Activated CD4-positive, alpha-beta T cell treated with anti-CD3 and anti-CD28 coated beads, Interleukin-2, amount 50 U/mL, for 48 hours (primary cell): ENCODE measurements around the gene IMMP2L.
"Not testable (repeated sequence)": the region's sequence is repeated elsewhere in the genome, so short reads cannot be mapped to it uniquely, and the experiment has no call there.

Experiments used
- DNase-seq, 2 experiments: peaks; one replicate each; pipeline ENCODE4 v3.0.0-alpha.2; 2020

Gene IMMP2L

GRCh38 chr7:111092406-111093236, 469.7 kb downstream of the IMMP2L start:
- DNase-seq, result no peak

GRCh38 chr7:111091593-111092358, 470.5 kb downstream of the IMMP2L start:
- no peak for DNase-seq

DNA sequence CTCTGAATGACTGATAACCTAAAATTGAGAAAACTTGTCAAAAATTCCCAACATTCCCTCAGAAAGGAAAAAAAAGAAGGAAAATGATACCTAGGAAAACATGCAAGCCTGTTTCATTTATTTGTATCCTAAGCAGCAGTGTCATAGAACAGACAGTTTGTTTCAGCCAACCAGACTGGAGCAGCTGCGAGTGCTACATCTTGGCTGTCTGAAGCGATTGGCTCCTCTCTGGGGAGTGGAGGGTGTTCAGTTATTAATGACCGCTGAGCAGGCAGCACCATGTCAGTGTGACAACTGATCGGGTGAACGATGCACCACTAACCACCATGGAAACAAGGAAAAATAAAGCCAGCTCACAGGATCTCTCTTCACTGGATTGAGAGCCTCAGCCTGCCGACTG, 471.4 kb downstream of the IMMP2L start, which contains the start of gene LRRN3:
Gene LRRN3 (plus strand): TSS at position 282 of the 400 bp plus-strand sequence. CDS start 31,646 bp downstream, outside the sequence.
- peak; percentile 33 to 46 for DNase-seq

DNA sequence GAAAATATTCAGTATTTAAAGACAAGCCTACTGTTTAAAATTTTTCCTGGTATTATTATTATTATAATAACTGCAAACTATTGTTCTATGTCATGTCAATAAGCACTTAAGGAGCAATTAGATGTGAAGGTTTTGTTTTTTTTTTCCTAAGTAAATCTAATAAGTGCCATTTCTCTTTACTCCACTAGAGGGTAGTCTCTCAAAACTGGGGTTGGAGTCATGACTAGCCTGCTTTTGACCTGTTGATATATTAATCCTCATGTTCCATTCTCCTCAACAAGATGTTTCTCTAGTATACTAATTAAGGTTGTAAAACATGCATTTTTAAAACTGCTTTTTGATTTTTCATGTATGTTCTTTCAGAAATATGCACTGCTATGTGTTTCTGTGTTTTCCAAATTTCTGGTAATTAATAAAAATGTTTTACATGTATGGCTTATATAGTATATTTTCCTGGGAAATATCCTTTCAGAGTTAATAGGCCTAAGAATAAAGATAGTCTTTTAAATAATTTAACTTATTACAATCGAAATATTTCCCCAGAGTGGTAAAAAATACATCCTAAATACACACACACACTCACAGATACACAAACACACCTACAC, 472.4 kb downstream of the IMMP2L start:
- DNase-seq, result no peak

DNA sequence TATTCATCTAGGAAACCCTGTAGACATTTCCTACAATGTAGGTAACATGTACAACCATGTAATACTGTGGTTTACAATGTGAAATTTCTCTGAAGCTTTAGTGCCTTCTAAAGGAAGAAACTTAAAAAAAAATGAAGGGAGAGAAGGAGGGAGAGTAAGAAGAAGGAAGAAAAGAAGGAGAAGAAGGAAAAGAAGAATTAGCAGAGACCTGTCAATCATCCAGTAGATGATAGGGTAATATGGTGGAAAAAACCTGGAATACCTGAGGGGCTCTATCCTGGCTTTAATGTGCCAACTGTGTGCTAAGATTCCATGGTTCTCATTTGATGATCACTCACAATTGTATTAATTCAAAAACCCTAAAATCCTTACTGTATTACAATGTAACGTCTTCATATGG, 474.0 kb downstream of the IMMP2L start:
- DNase-seq, result no peak

DNA sequence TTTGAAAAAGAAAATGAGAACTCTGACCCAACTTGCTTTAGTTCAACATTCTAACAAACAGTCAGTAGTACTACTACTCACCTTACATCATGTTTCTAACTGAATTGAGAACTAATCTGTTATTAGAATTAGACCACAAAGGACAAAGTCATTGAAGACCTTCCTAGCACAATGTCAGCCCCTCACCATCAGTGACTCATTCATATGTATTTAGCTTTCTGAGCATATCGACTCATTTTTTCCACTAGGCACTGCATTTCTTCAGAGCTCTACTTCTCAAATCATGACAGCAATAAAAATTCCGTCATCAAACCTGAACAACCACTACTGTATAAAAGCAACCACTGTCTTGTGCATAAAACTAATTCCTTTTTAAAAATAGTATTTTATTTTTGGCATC, 475.8 kb downstream of the IMMP2L start:
- DNase-seq, result no peak

GRCh38 chr7:111085356-111085755, 476.9 kb downstream of the IMMP2L start:
- no peak for DNase-seq

- DNase-seq, result peak in 1 of 2 experiments; percentile 42
These were observed 478.9 kb downstream of the IMMP2L start for GRCh38 chr7:111083413-111083812.

- no peak for DNase-seq
These were observed 479.9 kb downstream of the IMMP2L start for GRCh38 chr7:111082351-111082750.

DNA sequence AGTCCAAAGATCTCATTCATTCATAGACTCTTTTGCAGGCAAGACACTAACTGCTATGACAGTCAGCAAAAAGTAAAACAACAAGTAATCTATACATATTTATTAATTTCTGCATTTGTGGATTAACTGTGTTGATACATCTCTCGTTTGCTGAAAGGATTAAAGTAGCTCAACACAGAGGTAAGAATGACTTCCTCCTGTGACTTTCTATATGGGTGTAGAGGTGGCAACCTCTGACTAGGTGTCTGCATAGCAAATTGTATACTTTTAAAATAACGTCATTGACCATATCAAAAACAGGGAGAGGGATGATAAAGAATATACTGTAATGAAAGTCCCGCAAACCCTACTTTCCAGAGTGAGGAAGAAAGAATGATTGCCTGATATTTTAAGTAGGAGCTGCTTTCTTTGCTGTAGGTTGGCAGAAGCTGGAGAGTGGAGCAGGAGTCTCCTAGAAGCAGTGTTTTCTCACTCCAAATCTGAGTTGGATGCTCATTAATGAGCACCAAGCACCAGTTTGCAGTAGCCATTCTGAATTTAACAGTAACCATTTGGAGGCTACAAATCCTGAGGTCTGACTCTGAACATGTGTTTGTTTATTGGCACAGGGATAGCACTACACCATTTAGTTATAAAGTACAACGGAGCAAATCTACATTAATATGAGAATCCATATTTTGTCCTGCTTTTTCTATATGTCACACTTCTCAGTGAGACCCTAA, 480.6 kb downstream of the IMMP2L start:
- DNase-seq, result no peak

- no peak for DNase-seq
These were observed 481.7 kb downstream of the IMMP2L start for GRCh38 chr7:111080495-111081105.

DNA sequence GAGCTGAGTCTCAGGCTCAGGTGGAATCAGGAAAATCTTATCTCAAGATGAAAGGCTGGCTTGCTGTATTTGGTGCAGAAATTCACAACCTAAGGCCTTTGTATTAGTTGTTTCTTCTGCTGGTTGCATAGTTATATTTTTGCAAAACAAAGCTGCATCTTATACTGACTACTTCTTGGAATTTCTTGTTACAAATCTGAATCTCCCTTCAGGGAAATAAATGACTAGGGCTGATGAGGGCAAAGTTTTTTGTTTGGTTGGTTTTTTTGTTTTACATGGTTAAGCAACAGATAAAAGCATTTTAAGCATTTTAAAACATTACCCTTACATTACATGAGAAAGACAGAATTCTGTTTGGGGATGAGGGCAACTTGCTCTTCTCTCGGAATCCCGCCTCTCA, 485.3 kb downstream of the IMMP2L start:
- DNase-seq, result no peak

DNA sequence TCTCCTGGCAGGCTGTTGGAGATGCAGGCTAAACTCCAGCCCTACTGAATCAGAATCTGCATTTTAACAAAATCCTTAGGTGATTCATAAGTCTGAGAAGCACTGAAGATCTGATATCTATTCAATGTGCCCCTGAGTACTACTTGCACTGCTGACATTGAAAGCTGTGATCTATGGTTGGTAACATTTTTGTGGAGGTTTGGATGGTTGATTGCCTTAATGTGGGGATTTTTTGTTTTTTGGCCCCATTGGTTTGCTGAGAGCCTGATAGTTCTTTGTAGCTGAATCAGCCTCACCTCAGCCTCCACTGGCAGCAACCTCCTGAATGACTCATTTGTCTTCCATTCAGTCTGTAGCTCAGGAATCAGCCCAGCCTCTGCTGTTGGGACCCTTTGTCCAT, 486.1 kb downstream of the IMMP2L start:
- DNase-seq, result peak; percentile 40 to 49

DNA sequence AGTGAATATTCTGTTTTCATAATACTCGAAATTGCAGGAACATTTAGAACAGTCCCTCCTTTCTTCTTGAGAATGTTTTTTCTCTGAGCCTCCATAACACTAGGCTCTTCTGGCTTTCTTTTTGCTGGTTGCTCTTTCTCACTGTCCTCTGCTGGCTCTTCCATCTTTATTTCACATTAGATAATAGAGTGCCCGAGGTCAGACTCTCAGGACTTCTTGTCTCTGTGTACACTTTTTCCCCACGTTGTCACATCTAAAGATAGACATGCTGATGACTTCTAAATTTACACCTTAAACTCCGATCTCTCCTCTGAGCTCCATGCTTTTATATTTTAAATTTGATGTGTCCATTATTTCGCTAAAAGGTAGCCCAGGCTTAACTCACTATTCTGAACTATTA, 486.8 kb downstream of the IMMP2L start:
- no peak for DNase-seq

- no peak for DNase-seq
These were observed 487.5 kb downstream of the IMMP2L start for GRCh38 chr7:111074748-111075146.

- no peak for DNase-seq
These were observed 488.1 kb downstream of the IMMP2L start for GRCh38 chr7:111074071-111074747.

GRCh38 chr7:111072658-111073057, 489.6 kb downstream of the IMMP2L start:
- DNase-seq, result not testable (repeated sequence)

DNA sequence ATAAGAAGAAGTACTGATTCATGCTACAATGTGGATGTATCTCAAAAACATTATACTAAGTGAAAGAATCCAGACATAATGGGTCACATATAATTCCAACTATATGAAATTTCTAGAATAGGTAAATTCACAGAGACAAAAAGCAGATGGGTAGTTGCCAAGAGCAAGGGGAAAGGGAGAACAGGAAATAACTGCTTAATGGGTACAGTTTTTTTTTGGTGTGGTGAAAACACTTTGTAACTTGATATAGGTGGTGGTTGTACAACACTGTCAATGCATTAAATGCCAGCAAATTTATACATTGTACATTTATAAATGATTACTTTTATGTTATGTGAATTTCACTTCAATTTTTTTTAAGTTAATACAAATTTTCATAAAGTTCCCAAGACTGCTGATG, 490.7 kb downstream of the IMMP2L start:
- DNase-seq, result no peak

- DNase-seq, result no peak
These were observed 493.7 kb downstream of the IMMP2L start for GRCh38 chr7:111068618-111069017.

DNA sequence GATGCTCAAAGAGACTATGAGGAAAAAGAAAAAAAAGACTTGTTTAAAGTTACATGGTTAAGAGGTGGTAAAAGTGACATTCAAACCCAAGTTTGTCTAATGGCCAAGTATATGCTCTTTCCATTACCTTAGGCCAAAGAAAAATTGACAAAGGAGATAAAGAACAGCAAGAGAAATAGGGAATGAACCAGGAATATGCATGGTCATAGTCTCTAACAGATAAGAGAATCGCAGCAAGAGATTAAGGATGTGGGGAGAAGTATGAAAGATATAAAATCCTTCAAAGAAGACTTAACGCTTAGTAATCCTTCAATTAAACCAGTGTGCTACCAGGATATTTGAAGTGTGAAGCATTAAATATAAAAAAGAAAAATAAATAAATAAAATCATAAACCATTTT, 494.6 kb downstream of the IMMP2L start:
- no peak for DNase-seq

GRCh38 chr7:111067251-111067650, 495.0 kb downstream of the IMMP2L start:
- no peak for DNase-seq

- no peak for DNase-seq
These were observed 499.1 kb downstream of the IMMP2L start for GRCh38 chr7:111063166-111063565.
